ENCODE measurements around the gene FILIP1L.

Gene FILIP1L

DNA sequence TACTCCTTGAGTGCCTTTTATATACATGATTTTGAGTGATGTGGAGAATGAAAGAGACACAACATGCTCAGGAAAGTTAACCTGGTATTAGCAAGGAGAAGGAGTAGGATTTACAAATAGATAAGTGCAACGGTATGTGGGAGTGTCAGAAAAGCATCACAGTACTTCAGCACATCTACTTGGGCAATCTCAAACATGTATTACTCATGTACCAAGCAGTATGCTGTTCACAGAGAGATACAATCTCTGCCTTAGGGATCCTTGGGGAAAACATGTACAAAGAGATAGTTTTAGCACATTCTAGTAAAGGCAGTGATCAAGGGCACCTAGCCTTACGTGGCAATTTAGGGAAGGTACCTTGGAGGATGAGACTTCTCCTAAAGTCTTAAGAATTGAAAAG lies 146.5 kb downstream of the FILIP1L start:
- DNase-seq = no peak

DNA sequence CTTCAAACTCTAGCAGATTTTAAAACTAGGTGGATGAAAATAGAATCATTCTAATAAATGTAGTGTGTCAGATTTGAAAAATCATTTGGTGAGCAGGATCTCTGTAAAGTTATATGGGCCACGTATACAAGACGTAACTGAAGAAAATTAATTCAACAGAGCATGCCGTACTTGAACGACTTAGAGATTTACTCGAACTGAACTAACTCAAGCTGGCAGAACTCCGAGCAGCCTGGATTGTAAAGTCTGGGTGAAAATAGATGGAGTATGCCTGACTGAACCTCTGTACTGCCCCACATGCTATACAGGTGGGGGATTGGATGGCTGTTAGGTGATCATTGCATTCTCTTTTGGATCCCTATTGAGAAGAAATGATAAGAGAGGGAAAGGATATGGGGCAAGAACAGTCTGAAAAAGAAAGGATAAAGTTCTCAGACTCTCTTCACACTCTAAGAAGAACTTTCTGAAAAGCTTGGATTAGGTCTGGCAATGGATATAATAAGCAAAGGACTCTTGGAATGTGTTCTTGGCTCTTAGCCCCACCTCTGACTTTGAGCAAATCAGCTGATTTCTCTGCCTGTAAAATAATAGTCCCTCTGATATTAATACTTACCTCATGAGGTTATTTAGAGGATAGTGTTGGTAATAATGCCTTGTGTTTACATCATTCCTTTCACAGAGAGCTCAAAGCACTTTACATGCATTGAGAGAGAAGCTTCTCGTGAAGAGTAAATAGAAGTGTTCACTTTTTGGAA lies 147.5 kb downstream of the FILIP1L start:
- DNase-seq = no peak

DNA sequence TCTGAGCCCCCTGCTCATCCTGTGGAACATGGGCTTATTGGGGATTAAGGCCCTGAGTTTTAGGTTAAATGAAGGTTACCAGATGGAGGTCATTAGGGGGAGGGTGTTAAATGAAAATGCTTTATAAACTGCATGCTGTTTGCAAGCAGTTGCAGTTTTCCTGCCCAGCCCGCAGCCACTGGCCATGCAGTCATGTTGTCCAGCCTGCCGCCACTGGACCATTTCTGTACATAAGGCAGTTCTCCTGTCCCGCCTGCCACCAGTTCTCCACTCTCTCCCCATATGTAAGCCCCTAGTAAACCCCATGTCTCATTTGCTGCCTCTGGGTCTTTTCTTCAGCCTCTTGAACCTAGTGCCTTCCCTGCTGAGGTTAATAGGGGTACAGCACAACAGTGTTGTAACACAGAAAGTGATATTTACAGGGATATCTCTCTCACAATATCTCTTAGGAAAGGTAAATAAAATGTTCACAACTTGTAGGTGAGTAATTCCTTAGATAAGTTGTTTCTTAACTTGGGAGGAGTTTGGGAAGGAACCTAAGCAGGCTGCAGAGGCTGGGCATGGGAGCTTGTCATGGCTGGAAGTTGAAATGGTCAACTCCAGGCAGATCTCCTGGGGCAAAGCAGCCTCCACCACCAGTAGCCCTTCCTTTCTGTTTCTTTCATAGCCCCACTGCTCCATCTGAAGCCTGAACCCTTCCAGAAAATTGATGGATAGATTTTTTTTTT lies 148.5 kb downstream of the FILIP1L start:
- DNase-seq = no peak

DNA sequence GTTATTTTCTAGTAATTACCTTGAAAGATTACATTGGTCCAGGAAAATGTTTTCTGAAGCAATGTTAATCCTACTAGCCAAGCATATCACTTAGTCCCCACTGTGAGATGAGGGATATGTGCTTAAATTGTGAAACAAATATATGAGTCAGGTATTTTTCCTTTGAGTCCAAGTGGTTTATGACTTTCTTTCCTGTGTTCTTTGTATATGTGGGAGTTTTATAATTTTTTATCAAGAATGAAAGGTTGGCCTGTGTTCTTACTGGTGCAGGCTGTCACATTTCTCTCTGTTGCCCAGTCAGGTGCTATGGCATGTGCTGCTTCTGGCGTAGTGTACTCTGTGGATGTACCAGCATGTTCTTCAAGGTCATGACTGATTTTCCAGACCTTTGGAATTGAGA lies 149.2 kb downstream of the FILIP1L start:
- DNase-seq = no peak

DNA sequence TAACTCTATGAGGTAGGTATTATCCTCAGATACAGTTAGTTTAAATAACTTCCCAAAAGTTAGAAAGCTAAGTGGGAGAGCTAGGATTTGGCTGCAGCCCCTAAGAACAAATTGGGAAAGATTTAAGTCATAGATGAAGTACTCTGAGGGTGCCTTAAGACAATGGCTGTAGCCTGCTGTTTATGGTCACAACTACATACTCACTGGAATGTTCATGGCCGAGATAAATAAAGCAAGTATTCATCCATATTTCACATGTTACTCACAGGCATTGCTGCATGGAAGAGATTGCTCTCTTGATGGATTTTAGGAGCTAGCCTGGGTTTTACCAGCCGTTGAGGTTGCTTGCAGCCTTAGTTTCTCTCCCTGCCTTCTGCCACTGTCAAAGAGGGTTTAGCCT lies 151.6 kb downstream of the FILIP1L start:
- DNase-seq = no peak

DNA sequence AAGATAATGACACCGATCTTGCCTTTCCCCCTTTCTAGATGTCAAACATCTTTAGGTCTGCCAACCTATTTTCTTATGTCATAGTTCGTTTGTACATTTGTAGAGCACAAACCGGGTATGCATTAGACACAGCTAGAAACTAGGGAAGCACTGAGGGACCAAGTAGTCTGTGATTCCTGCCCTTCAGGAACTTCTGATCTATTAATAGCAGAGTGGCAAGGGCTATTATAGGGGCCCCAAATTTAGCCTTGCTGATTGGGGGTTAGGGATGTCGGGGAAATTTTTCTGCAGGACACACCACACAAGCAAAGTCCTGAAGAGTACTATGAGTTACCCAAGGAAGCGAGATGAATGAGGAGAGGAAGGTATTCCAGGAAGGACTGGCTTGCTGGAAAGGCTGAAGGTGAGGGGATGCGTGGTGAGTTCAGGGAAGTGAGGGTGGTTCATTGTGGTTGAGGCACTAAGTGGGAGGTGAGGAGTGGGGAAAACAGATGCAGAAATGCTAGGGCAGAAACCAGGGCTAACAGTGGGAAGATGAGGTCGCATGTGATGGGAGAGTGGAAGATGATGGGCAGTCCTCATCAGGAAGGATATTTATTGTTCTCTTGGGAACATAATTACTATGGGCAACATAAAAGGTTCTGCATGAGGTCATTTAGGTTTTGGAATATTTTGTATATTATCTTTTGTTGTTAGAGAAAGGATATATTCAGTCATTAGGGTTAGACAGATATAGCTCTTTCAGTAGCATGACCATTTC lies 152.4 kb downstream of the FILIP1L start:
- DNase-seq = no peak

DNA sequence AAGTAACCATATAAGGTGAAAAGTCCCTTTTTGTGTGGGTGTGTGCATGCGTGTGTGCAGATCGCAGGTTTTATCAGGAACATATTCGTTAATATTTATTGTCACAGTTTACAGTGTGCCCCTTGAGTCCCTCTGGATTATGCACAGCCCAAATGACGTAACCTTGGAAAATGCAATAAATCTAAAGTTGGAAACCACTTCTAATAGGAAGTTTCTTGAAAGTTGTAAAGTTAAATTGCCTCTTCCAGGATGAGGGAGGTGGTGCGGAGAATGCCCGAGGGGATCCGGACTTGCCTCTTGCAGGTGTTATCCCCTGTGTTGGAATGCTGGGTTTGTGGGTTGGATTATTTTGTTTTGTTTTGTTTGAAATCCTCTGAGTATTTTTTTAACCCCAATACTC lies 153.4 kb downstream of the FILIP1L start:
- no peak for DNase-seq

DNA sequence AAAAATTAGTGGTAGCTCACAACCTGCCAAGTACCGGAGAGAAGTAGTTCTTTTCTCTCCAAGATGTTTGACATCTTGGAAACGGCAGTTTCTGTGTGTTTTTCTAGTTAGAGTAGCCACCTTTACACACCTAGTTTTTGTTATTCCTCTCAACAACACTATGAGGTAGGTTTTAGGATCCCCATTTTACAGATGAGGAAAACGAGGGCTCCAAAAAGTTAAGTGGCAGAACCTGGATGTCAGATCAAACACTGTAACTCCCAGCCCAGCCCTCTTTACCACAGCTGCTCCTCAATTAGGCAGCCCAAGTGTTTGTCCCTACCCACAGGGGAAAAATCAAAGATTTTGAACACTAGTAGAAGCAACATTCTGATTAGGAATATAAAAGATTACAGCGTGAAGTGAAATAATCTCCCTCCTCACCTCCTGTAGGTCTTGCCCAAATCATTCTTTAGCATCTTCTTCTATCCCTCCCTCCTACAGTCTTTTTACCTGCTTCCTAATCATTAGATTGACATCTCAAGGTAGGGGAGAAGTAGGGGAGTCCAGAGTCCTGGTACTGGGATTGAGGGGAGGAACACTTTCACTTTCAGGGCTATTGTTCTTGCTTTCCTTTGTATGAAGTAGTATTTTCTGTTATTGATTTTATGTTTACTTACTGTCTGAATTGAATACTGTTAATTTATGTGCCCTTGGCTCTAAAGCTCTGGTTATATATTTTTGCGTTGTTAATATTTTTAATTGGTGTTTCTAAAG lies 154.0 kb downstream of the FILIP1L start:
- DNase-seq = no peak

DNA sequence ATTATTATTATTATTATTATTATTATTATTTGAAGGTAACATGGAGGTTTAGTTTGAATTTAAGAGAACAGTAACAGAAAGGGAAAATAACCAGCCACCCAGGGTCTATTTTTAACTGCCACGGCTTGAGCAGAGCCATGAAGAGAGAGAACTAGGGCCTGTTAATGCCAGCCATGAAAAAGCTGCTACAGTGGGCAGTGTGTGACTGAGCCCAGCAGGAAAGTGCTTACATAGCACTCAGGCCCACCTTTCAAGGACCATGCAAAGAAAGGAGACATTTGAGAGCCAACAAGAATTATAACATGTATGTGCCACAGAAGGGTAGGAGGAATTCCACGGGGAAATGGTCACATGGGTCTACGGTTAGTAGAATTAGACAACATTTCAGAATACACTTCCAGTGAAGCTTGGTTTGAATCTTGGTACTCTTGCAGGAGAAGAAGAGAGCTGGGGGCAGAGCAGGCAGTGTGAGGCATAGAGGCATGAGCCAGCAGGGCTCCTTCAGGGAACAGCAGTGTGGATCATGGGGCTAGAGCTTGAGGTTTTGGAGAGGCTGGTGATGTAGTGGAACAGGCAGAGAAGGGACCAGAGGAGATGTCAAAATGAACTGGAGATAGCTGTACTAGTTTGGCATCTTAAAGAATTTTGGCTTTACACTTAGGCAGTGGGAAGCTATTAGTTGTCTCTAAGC lies 155.9 kb downstream of the FILIP1L start:
- DNase-seq = no peak

DNA sequence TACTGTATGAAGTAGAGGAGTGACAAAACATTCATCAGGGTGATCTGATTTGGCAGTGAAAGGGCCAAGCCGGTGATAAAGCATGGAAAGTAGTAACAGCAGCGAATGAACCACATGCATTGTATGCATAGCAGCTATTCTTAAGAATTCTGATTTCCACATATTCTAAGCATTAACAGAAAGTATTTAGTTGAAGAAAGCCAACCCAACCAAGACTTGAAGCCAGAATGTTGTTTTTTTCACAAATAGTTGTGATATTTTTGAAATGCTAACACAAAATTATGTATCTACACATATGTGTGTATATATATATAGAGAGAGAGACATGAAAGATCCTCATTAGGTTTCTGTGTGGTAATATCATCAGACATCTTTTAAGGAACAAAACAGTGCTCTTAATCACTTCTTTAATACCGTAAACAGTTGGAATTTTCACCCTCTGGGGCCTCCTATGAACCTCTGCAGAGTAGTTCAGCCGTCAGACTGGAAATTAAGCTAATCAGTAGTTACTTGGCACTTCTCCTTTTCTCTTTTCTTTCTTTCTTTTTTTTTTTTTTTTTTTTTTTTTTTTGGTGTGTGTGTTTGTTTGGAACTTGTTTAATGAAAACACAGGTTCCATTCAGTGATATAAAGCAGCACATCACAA lies 157.0 kb downstream of the FILIP1L start:
- DNase-seq = no peak

DNA sequence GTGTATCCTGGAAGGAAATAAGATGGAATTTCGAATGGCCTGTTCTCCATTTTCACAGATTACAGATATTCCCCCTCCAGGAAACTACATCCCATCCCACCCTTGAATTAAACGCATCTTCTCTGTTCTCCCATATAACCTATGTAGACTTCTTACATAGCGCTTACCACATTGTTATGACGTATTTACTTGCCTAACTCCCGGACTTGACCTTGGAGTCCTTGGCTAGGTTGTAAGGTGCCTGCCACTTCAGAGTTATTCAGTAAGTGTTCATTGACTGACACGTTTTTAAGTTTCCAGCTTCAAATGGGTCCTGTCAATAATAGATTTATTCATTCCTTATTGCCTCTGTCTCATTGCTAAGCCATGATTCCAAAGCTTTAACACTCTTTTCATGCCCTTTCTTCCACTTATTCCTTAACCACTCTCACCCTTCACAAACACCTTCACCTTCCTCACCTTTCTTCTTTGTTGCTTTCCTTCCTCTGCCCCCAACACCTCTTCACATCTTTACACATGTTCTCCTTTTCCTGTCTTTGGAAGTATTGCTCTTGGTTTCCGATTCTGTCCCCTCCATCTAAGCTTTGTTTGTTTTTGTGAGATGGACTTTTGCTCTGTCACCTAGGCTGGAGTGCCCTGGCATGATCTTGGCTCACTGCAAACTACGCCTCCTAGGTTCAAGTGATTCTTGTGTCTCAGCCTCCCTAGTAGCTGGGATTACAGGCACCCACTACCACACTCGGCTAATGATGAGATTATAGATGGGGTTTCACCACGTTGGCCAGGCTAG lies 158.3 kb downstream of the FILIP1L start:
- DNase-seq = no peak

DNA sequence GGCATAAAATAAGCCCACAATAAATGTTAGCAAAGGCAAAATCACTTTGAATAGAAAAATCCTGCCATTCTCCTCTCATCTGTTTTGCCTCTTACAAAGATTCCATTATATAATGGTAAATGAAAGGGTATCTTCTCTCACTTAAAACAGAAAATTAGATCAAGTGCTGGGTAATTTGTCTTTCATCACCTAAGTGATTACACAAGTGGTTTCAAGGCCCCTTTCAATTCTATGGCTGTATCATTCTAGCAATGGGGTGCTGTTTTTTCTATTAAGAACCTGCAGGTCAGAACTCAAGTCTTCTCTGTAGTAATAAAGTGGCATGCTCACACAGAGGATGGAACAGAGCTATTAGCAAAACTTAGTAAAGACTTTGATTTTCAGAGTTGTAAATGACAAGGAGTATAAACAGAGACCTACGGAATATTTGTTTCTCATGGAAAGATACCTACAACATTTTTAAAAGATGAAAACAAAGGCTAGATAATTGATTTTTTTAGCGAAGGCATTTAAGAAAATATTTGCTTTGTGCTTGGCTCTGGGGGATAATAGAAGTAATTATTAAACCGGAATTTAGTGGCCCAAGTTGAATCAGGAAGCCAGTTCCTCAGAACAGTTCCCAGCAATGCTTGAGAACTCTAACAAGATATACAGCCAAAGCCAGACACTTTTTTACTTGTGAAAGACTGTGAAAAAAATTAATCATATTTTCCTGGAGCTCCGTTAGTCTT lies 159.2 kb downstream of the FILIP1L start:
- no peak for DNase-seq

DNA sequence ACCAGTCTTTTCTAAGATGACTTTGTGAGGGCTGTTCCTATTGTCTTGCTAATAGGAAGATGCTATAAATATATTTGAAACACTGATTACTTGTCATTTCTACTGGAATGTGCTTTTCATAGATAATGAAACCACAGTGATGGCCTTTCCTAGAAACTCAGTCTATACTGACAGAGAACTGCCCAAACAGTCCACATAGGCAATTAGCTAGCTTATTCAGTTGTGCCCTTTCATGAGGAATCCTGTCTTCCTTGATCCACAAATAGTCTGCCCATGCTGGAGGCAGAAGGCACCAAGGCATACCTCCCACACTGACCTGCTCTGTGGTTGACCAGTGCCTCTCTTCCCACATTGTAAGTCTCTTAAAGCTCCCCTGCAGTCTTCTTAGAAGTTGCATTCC lies 160.7 kb downstream of the FILIP1L start:
- DNase-seq = no peak

DNA sequence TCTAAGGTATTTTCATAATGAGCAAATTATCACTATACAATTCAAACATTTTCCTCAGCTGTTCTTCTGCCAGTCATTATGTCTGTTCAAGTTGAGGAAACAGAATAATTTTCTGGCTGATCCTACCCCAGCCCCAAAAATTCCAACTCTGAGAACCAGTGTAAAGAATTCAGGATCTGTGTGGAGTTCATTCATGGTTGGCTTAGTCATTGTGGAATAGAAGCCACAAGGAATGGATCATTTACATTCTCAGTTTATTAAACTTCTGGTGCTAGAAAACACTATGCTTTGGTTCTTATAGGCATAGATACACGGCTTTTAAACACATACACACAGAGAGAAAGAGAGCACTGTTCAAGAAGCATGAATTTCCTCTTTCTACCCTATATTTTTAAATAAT lies 162.0 kb downstream of the FILIP1L start:
- no peak for DNase-seq

DNA sequence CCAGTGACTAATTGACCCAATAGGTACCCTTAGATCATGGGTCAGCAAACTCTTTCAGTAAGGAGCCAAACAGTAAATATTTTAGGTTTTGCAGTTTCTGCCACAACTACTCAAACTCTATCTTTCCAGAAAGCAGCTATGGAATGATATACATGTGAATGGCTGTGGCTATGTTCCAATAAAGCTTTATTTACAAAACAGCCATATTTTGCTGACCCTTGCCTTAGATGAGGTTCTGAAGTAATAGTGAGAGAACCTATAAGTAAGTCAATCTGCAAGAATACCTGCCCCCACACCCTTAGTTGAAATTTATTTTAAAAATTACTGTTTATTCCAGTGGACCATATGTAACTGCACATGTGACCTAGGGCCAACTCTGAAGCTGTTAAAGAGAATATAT lies 162.6 kb downstream of the FILIP1L start:
- no peak for DNase-seq

DNA sequence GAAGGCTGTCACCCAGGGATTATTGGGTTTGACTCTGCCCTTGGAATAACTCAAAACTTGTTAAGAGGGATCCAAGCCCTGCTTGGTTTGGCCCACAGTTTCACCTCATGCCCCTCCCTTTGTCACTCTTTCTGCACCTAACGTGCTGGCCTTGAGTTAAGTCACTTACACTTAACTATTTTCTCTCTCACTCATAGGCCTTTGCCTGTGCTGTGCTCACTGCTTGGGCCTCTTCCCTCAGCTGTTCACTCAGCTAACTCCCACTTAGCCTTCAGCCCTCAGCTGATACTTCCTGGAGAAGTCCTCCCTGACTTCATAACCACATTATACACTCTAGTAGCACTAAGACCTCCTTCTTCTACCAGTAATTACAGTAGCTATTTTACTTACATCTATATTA lies 163.4 kb downstream of the FILIP1L start:
- no peak for DNase-seq

DNA sequence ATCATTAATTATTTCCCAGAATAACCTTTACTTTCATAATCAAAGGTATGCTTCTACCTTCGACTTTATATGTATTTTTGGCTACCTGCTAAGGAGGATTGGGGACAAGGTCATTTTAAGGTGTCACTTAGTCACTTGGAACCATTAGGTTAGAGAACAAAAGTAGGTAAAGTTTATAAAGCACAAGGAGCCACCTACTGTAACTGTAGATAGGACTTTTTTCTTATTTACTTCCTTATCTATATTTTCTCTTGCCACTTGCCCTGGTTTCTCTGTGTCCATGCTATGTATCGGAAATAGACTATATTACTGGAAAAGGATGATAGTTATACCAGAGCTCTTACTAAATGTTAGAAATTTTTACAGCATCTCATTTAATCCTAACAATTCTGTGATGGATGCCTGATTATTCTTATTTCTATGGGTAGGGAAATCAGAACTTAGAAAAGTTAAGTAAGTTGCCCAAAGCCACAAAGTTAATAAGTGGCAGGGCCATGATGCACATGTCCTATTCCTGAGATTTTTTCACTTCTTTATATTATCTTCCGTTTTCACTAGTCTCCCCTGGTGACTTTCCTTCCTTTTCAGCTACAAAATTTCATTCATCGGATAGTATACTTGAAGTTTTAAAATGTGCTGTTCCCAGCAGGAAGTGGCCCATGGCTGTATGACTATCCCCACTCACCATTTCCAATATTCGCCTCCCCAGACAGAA lies 164.2 kb downstream of the FILIP1L start:
- no peak for DNase-seq

DNA sequence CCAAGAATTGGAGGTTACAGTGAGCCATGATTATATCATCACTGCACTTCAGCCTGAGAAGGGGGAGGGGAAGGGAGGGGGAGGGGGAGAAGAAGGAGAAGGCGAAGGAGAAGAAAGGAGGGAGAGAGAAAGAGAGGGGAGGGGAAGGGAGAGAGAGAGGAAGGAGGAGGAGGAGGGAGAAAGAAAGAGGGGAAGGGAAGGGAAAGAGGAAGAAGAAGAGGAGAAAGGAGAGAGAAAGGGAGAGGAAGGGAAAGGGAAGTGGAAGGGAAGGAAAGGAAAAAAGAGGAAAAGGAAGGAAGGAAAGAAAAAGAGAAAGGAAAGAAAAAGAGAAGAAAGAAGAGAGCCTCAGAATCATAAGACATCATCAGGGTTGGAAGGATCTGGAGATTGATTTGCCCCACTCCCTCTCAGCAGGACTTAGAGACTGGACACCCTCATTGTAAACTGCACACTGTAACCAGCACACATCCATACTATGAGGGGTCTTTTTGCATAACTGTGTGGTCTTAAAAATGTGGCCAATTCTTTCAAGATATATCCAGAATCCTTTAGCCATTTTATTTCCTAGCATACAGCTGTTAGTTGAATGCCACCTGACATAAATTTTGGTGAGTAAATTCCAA lies 165.7 kb downstream of the FILIP1L start:
- DNase-seq = no peak

DNA sequence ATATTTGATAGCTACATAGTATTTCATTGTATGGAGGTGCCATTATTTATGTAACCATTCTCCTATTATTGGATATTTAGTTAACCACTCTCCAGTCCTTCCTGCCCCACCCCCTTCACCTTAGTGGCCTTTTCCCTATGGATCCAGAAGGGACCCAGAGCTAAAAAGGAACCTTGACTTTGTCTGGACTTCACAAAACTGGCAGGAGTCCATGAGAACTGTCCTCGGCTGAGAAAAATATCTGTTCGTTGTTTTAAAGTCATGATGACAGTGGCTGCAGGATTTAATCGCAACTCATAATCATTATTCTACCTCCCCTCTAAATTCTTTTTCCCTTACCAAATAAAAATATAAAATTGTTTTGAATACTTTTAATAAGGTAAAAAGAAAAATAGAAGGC lies 166.9 kb downstream of the FILIP1L start:
- no peak for DNase-seq
